ENCODE measurements around the gene CELSR1.

CELSR1 gene

GRCh38 chr22:46464701-46465344 lies 72.6 kb downstream of the CELSR1 start:
- H3K9me3 ChIP-seq (ENCODE audit: control insufficient read depth, insufficient read depth, low read length) = no peaks in the 10 kb centered on the region
- no peaks in the 10 kb centered on the region for H3K79me2 ChIP-seq (ENCODE audit: control insufficient read depth, low read length)
- TF ChIP-seq, protein P1, sequence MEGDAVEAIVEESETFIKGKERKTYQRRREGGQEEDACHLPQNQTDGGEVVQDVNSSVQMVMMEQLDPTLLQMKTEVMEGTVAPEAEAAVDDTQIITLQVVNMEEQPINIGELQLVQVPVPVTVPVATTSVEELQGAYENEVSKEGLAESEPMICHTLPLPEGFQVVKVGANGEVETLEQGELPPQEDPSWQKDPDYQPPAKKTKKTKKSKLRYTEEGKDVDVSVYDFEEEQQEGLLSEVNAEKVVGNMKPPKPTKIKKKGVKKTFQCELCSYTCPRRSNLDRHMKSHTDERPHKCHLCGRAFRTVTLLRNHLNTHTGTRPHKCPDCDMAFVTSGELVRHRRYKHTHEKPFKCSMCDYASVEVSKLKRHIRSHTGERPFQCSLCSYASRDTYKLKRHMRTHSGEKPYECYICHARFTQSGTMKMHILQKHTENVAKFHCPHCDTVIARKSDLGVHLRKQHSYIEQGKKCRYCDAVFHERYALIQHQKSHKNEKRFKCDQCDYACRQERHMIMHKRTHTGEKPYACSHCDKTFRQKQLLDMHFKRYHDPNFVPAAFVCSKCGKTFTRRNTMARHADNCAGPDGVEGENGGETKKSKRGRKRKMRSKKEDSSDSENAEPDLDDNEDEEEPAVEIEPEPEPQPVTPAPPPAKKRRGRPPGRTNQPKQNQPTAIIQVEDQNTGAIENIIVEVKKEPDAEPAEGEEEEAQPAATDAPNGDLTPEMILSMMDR (IDR thresholded peaks at IDR 0.05; ENCODE audit: low read depth, low read length, poor library complexity, severe bottlenecking) = no peak
- no peak for TF ChIP-seq EZH2phosphoT487 (IDR thresholded peaks at IDR 0.05; ENCODE audit: borderline replicate concordance, low read length)
- H3K4me2 ChIP-seq (ENCODE audit: low read length) = no peak overlapping the region
- H3K9me2 ChIP-seq (replicated peaks; ENCODE audit: control insufficient read depth, low read length) = no peaks in the 10 kb centered on the region
- H4K20me1 ChIP-seq (ENCODE audit: control insufficient read depth, insufficient read depth, low read depth, low read length) = no peaks in the 10 kb centered on the region
- no peaks in the 10 kb centered on the region; the same call in 1 of the 2 replicates for H3K27me3 ChIP-seq (ENCODE audit: control insufficient read depth, low read length)
- no peak overlapping the region for H3K4me3 ChIP-seq (ENCODE audit: low read length)
- no peaks in the 10 kb centered on the region for H3K36me3 ChIP-seq (ENCODE audit: control insufficient read depth, low read length)
- H3F3A ChIP-seq (ENCODE audit: control insufficient read depth, insufficient read depth) = no peaks in the 10 kb centered on the region
- H3K27ac ChIP-seq (ENCODE audit: low read depth, low read length) = no peak overlapping the region
- H3K4me1 ChIP-seq (ENCODE audit: control insufficient read depth, low read length) = no peaks in the 10 kb centered on the region

DNA sequence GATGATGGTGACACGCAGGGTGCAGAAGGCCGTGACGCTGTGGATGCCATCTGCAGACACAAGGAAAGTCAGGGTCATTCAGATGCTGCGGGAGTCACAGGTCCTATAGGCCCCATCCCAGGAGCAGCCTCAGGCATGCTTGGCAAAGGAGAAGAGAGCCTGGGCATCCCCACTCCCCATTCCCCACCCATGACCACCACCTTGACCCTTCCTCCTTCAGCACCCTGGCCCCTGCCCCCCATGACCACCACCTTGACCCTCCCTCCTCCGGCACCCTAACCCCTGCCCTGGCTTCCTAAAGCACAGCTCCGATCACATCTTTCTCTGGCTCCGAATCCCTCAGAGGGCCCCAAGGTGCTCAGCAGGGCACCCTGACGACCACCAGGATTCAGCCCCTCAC lies 73.1 kb downstream of the CELSR1 start:
- TF ChIP-seq, protein P1 (IDR thresholded peaks at IDR 0.05; ENCODE audit: low read depth, low read length, poor library complexity, severe bottlenecking) = no peak
- TF ChIP-seq EZH2phosphoT487 (IDR thresholded peaks at IDR 0.05; ENCODE audit: borderline replicate concordance, low read length) = no peak

GRCh38 chr22:46463435-46464227 lies 73.8 kb downstream of the CELSR1 start:
- H3K4me2 ChIP-seq (ENCODE audit: low read length) = no peak overlapping the region

More for the DNA sequence above, 73.1 kb downstream of the CELSR1 start:
- H3F3A ChIP-seq (ENCODE audit: control insufficient read depth, insufficient read depth) = no peaks in the 10 kb centered on the region
- H3K4me1 ChIP-seq (ENCODE audit: control insufficient read depth, low read length) = no peaks in the 10 kb centered on the region
- no peak overlapping the region for H3K27ac ChIP-seq (ENCODE audit: low read depth, low read length)
- H3K79me2 ChIP-seq (ENCODE audit: control insufficient read depth, low read length) = no peaks in the 10 kb centered on the region
- H4K20me1 ChIP-seq (ENCODE audit: control insufficient read depth, insufficient read depth, low read depth, low read length) = no peaks in the 10 kb centered on the region
- no peak overlapping the region for H3K4me2 ChIP-seq (ENCODE audit: low read length)
- H3K4me3 ChIP-seq (ENCODE audit: low read length) = no peak overlapping the region
- H3K9me3 ChIP-seq (ENCODE audit: control insufficient read depth, insufficient read depth, low read length) = no peaks in the 10 kb centered on the region
- no peaks in the 10 kb centered on the region for H3K9me2 ChIP-seq (replicated peaks; ENCODE audit: control insufficient read depth, low read length)
- no peaks in the 10 kb centered on the region for H3K36me3 ChIP-seq (ENCODE audit: control insufficient read depth, low read length)
- no peaks in the 10 kb centered on the region; the same call in 1 of the 2 replicates for H3K27me3 ChIP-seq (ENCODE audit: control insufficient read depth, low read length)

More at GRCh38 chr22:46463435-46464227, 73.8 kb downstream of the CELSR1 start:
- no peaks in the 10 kb centered on the region for H3K4me1 ChIP-seq (ENCODE audit: control insufficient read depth, low read length)
- H3K9me3 ChIP-seq (ENCODE audit: control insufficient read depth, insufficient read depth, low read length) = no peaks in the 10 kb centered on the region
- no peak overlapping the region for H3K4me3 ChIP-seq (ENCODE audit: low read length)
- H3K36me3 ChIP-seq (ENCODE audit: control insufficient read depth, low read length) = no peaks in the 10 kb centered on the region
- H3K27ac ChIP-seq (ENCODE audit: low read depth, low read length) = no peak overlapping the region
- no peaks in the 10 kb centered on the region; the same call in 1 of the 2 replicates for H3K27me3 ChIP-seq (ENCODE audit: control insufficient read depth, low read length)
- H3K79me2 ChIP-seq (ENCODE audit: control insufficient read depth, low read length) = no peaks in the 10 kb centered on the region
- no peak for TF ChIP-seq EZH2phosphoT487 (IDR thresholded peaks at IDR 0.05; ENCODE audit: borderline replicate concordance, low read length)
- TF ChIP-seq, protein P1 (IDR thresholded peaks at IDR 0.05; ENCODE audit: low read depth, low read length, poor library complexity, severe bottlenecking) = no peak
- no peaks in the 10 kb centered on the region for H3K9me2 ChIP-seq (replicated peaks; ENCODE audit: control insufficient read depth, low read length)
- H4K20me1 ChIP-seq (ENCODE audit: control insufficient read depth, insufficient read depth, low read depth, low read length) = no peaks in the 10 kb centered on the region
- H3F3A ChIP-seq (ENCODE audit: control insufficient read depth, insufficient read depth) = no peaks in the 10 kb centered on the region

Measured in DOHH2 (cell line).